HEK293 (cell line): ENCODE results near the gene PTPRG.

ENCODE experiments used
- CTCF ChIA-PET: fragments of 350-600 bp; formaldehyde crosslinking; extraction: SDS; loops from one replicate; lab custom pipeline; 2021; ENCODE audit warnings: antibody characterized with exemption; lab: Yijun Ruan, JAX
- POLR2A ChIA-PET: fragments of 300-600 bp; formaldehyde crosslinking; extraction: SDS; loops from one replicate; lab custom pipeline; 2020; ENCODE audit warnings: antibody characterized with exemption, inconsistent platforms; lab: Yijun Ruan, JAX
- H3K27ac ChIP-seq: fragments of 200-500 bp; sonication (Bioruptor generic); 2 replicates; pipeline ENCODE4 v1.5.1; 2014; ENCODE audit warnings: low read depth, low read length, control low read depth, inconsistent platforms; ENCODE audit errors: extremely low read depth
- H3K36me3 ChIP-seq, 2 experiments: fragments of 200-500 bp in 1 of 2; sonication (Bioruptor generic) in 1 of 2; 1 replicate in 1 of 2; 2 replicates in 1 of 2; pipeline ENCODE4 v1.5.1; 2014 to 2017; ENCODE audit warnings: inconsistent platforms in 2 of 2, low read length in 2 of 2; ENCODE audit not compliant: control insufficient read depth in 2 of 2, insufficient read depth in 1 of 2
- H3K4me1 ChIP-seq: fragments of 200-500 bp; sonication (Bioruptor generic); 2 replicates; pipeline ENCODE4 v1.5.1; 2014; ENCODE audit warnings: mild to moderate bottlenecking, low read length, inconsistent platforms; ENCODE audit not compliant: control insufficient read depth, insufficient read depth
- H3K4me3 ChIP-seq: 2 replicates; pipeline ENCODE4 v1.5.1; 2011; ENCODE audit warnings: low read depth, mild to moderate bottlenecking, control low read depth, low read length, moderate library complexity
- H3K9me3 ChIP-seq: fragments of 200-500 bp; sonication (Bioruptor generic); 2 replicates; pipeline ENCODE4 v1.5.1; 2014; ENCODE audit warnings: low read depth, low read length, inconsistent platforms; ENCODE audit not compliant: control insufficient read depth, insufficient read depth
- HOXD13 ChIP-seq: sonication (generic); formaldehyde crosslinking; IDR thresholded peaks from 2 replicates; pipeline ENCODE4 v1.8.0; 2022; ENCODE audit warnings: missing genetic modification reagents, borderline replicate concordance
- KLF16 ChIP-seq: fragments of 450-650 bp; formaldehyde crosslinking; IDR thresholded peaks from 2 replicates; pipeline ENCODE4 v1.5.1; 2017; ENCODE audit warnings: missing biosample characterization, missing genetic modification characterization
- MEIS1 ChIP-seq: sonication (generic); formaldehyde crosslinking; IDR thresholded peaks from 2 replicates; pipeline ENCODE4 v1.8.1; 2022; ENCODE audit warnings: missing genetic modification reagents, mild to moderate bottlenecking, borderline replicate concordance
- SCRT1 ChIP-seq: fragments of 450-650 bp; formaldehyde crosslinking; IDR thresholded peaks from 2 replicates; pipeline ENCODE4 v1.5.1; 2016; ENCODE audit warnings: missing biosample characterization, missing genetic modification characterization, borderline replicate concordance
- WT1 ChIP-seq: fragments of 450-650 bp; formaldehyde crosslinking; IDR thresholded peaks from 2 replicates; pipeline ENCODE4 v1.5.1; 2016; ENCODE audit warnings: missing biosample characterization, missing genetic modification characterization
- YY1 ChIP-seq: fragments of 450-650 bp; formaldehyde crosslinking; IDR thresholded peaks from 2 replicates; pipeline ENCODE4 v1.5.1; 2018; ENCODE audit warnings: missing biosample characterization, missing genetic modification characterization
- ZBTB1 ChIP-seq: fragments of 450-650 bp; formaldehyde crosslinking; IDR thresholded peaks from 2 replicates; pipeline ENCODE4 v1.5.1; 2016; ENCODE audit warnings: missing biosample characterization, missing genetic modification characterization
- ZFHX2 ChIP-seq: fragments of 450-650 bp; formaldehyde crosslinking; conservative IDR thresholded peaks from 2 replicates; pipeline ENCODE4 v1.5.1; 2016; ENCODE audit warnings: missing biosample characterization, missing genetic modification characterization
- ZNF175 ChIP-seq: fragments of 450-650 bp; formaldehyde crosslinking; IDR thresholded peaks from 2 replicates; pipeline ENCODE4 v1.5.1; 2016; ENCODE audit warnings: missing biosample characterization, missing genetic modification characterization
- ZNF292 ChIP-seq: fragments of 450-650 bp; formaldehyde crosslinking; IDR thresholded peaks from 2 replicates; pipeline ENCODE4 v1.5.1; 2016; ENCODE audit warnings: low read depth, missing biosample characterization, missing genetic modification characterization, borderline replicate concordance
- ZNF302 ChIP-seq: fragments of 450-650 bp; formaldehyde crosslinking; IDR thresholded peaks from 2 replicates; pipeline ENCODE4 v1.5.1; 2016; ENCODE audit warnings: missing biosample characterization, missing genetic modification characterization, low read depth
- ZNF391 ChIP-seq: fragments of 450-650 bp; formaldehyde crosslinking; IDR thresholded peaks from 2 replicates; pipeline ENCODE4 v1.5.1; 2016; ENCODE audit warnings: low read depth, missing biosample characterization, missing genetic modification characterization, borderline replicate concordance
- ZNF530 ChIP-seq: fragments of 450-650 bp; formaldehyde crosslinking; IDR thresholded peaks from 2 replicates; pipeline ENCODE4 v1.5.1; 2016; ENCODE audit warnings: low read depth, missing biosample characterization, missing genetic modification characterization
- ZNF610 ChIP-seq: fragments of 450-650 bp; formaldehyde crosslinking; IDR thresholded peaks from 2 replicates; pipeline ENCODE4 v1.5.1; 2016; ENCODE audit warnings: missing biosample characterization, missing genetic modification characterization, borderline replicate concordance
- ZNF629 ChIP-seq: fragments of 450-650 bp; formaldehyde crosslinking; IDR thresholded peaks from 2 replicates; pipeline ENCODE4 v1.5.1; 2017; ENCODE audit warnings: missing biosample characterization, missing genetic modification characterization
- ZNF658 ChIP-seq: fragments of 450-650 bp; formaldehyde crosslinking; IDR thresholded peaks from 2 replicates; pipeline ENCODE4; 2016; ENCODE audit warnings: missing biosample characterization, missing genetic modification characterization
- ZNF768 ChIP-seq: fragments of 450-650 bp; formaldehyde crosslinking; IDR thresholded peaks from 2 replicates; pipeline ENCODE4 v1.5.1; 2018; ENCODE audit warnings: missing biosample characterization, mild to moderate bottlenecking, missing genetic modification characterization
- ZNF837 ChIP-seq: fragments of 450-650 bp; formaldehyde crosslinking; IDR thresholded peaks from 2 replicates; pipeline ENCODE4 v1.5.1; 2016; ENCODE audit warnings: missing biosample characterization, missing genetic modification characterization
- ZNF843 ChIP-seq: fragments of 450-650 bp; formaldehyde crosslinking; IDR thresholded peaks from 2 replicates; pipeline ENCODE4 v1.5.1; 2016; ENCODE audit warnings: missing biosample characterization, missing genetic modification characterization
- TF ChIP-seq, protein P1 (sequence below): fragments of 450-650 bp; formaldehyde crosslinking; IDR thresholded peaks from 2 replicates; pipeline ENCODE4 v1.5.1; 2017; ENCODE audit warnings: missing biosample characterization, missing genetic modification characterization
- TF ChIP-seq, protein P2 (sequence below): fragments of 450-650 bp; formaldehyde crosslinking; IDR thresholded peaks from 2 replicates; pipeline ENCODE4 v1.5.1; 2016; ENCODE audit warnings: missing biosample characterization, missing genetic modification characterization

The PTPRG gene

DNA sequence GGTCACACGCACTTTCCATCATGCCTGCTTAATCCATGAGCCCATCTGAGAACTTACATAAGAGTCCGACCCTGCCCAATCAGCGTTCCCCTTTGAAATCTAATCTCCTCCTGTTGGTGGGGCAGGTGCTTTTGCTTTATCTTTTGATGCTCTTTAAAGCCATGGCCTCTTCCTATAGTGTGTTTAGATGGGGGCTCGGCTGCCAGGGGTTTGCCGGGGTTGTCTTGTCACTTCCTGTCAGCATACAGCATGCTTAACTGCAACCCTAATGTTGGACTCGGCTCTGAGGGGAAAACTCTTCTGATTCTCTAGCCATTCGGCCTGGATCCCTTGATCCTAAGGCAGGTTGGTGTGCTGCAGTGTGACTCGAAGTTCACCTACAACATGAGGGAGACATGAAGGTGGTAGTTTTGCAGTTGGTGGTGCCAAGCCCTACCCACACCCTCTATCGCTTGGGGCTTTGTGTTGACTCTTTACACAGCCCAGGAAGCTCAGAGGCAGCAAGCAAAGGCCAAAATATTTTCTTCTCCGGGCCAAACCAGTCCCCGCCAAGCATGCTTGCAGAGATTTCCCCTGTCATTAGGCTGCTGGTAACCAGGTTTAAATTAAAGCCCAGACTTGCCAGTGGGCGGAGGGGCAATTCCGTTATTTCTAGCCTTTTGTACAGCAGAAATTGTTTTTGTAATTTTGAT, 593.2 kb downstream of the PTPRG start (continued):
- no peak for TF ChIP-seq ZNF175 (tag by site-specific recombination)
- TF ChIP-seq HOXD13: no peak
- TF ChIP-seq, protein P1, sequence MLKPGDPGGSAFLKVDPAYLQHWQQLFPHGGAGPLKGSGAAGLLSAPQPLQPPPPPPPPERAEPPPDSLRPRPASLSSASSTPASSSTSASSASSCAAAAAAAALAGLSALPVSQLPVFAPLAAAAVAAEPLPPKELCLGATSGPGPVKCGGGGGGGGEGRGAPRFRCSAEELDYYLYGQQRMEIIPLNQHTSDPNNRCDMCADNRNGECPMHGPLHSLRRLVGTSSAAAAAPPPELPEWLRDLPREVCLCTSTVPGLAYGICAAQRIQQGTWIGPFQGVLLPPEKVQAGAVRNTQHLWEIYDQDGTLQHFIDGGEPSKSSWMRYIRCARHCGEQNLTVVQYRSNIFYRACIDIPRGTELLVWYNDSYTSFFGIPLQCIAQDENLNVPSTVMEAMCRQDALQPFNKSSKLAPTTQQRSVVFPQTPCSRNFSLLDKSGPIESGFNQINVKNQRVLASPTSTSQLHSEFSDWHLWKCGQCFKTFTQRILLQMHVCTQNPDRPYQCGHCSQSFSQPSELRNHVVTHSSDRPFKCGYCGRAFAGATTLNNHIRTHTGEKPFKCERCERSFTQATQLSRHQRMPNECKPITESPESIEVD (tag by site-specific recombination): no peak
- TF ChIP-seq SCRT1 (tag by site-specific recombination): no peak
- TF ChIP-seq, protein P2, sequence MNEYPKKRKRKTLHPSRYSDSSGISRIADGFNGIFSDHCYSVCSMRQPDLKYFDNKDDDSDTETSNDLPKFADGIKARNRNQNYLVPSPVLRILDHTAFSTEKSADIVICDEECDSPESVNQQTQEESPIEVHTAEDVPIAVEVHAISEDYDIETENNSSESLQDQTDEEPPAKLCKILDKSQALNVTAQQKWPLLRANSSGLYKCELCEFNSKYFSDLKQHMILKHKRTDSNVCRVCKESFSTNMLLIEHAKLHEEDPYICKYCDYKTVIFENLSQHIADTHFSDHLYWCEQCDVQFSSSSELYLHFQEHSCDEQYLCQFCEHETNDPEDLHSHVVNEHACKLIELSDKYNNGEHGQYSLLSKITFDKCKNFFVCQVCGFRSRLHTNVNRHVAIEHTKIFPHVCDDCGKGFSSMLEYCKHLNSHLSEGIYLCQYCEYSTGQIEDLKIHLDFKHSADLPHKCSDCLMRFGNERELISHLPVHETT (tag by site-specific recombination): no peak
- TF ChIP-seq ZNF768 (tag by site-specific recombination): no peak
- TF ChIP-seq KLF16 (tag by site-specific recombination): no peak
- no peak for TF ChIP-seq ZBTB1 (tag by site-specific recombination)
- no peak for TF ChIP-seq ZNF302 (tag by site-specific recombination)
- TF ChIP-seq WT1 (tag by site-specific recombination): no peak
- no peak for TF ChIP-seq ZNF843

DNA sequence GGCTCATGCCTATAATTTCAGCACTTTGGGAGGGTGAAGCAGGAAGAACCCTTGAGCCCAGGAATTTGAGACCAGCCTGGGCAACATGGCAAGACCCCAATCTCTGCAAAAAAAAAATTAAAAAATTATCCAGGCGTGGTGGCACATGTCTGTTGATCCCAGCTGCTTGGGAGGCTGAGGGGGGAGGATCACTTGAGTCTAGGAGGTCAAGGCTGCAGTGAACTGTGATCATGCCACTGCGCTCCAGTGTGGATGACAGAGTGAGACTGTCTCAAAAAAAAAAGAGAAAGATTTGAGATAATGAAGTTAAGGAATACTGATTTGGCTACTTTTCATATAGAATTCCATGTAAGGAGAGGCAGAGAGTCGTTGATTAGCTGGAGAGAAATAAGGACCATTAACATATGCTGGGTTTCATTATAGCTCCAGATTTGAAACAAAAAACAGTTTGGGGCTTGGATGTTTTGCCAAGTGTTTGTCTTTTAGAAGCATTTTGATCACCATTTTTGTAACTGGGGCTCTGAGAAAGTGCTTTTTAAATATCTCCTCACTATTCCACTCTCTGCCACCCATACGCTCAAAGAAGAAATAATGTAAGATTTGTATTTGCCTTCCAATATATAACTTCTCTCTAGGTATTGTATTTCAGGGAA, 597.8 kb downstream of the PTPRG start:
- H3K36me3 ChIP-seq: no peaks in the 10 kb centered on the region
- CTCF ChIA-PET: no interaction called here
- H3K27ac ChIP-seq: no peak overlapping the region
- H3K4me3 ChIP-seq: no peak overlapping the region
- TF ChIP-seq ZFHX2 (no peak), ZNF610 (tag by site-specific recombination) (no peak), ZNF837 (tag by site-specific recombination) (no peak), ZNF292 (tag by site-specific recombination) (no peak), ZNF658 (tag by site-specific recombination) (no peak), ZNF391 (tag by site-specific recombination) (no peak), ZNF530 (tag by site-specific recombination) (no peak), YY1 (tag by site-specific recombination) (no peak), MEIS1 (CRISPR knock-in tag) (no peak), ZNF629 (tag by site-specific recombination) (no peak)
- TF ChIP-seq, protein P2 (tag by site-specific recombination): no peak
- TF ChIP-seq, protein P1 (tag by site-specific recombination): no peak
- TF ChIP-seq, all 188 proteins: peak for 0
- Histone ChIP-seq H3K4me1 (no peaks in the 10 kb centered on the region), H3K9me3 (no peaks in the 10 kb centered on the region)
- POLR2A ChIA-PET: no interaction called here
